Spleen (tissue), 7 donors: ENCODE results near the gene IQSEC1.

Experiments
- POLR2A ChIP-seq, 3 donors: fragments of 450-650 bp; IDR thresholded peaks; one replicate each; pipeline ENCODE4 v1.5.1; 2017; ENCODE audit warnings: antibody characterized with exemption in 3 of 3, mild to moderate bottlenecking in 1 of 3
- POLR2AphosphoS5 ChIP-seq, 3 donors: sonication (generic); formaldehyde crosslinking; IDR thresholded peaks; one replicate each; pipeline ENCODE4 v1.5.1; 2017; ENCODE audit warnings: antibody characterized with exemption in 3 of 3
- TF ChIP-seq, protein P1 (sequence below), 11 experiments: fragments of 200-600 bp in 7 of 11; fragments of 450-650 bp in 4 of 11; sonication (generic) in 4 of 11; IDR thresholded peaks in 8 of 11; conservative IDR thresholded peaks in 3 of 11; 1 replicate in 7 of 11; 2 replicates in 4 of 11; pipeline versions ENCODE4 v1.4.0 to v1.8.0; 2016 to 2021; ENCODE audit warnings: antibody characterized with exemption in 11 of 11, inconsistent platforms in 4 of 11, mild to moderate bottlenecking in 1 of 11
- donor health status: DM: no; HTN: no; CAD: no; lungs with moderate emphysema.
- donor health status: DM: no; HTN: no; CAD: no.
- donor health status: DM: no; HTN: no; CAD: no.

DNA sequence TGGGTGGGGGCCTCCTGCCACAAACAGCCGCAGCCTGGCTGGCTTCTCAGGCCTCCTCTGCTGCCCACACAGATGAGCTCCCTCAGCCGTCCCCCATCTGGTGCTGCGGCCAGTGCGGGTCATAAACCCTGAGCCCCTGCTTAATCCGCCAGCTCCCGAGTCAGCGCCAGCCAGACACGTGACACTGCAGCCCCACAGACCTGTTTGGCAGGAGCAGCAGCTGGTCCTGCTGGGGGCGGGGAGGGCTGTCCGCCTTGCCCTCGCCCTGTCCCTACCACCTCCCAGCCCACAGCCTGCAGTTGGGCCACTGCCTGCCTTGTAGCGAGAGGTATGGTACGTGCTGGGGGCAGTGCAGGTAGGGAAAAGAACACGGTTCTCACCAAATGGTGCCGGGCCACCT, 86.2 kb downstream of the IQSEC1 start:
- TF ChIP-seq, protein P1, sequence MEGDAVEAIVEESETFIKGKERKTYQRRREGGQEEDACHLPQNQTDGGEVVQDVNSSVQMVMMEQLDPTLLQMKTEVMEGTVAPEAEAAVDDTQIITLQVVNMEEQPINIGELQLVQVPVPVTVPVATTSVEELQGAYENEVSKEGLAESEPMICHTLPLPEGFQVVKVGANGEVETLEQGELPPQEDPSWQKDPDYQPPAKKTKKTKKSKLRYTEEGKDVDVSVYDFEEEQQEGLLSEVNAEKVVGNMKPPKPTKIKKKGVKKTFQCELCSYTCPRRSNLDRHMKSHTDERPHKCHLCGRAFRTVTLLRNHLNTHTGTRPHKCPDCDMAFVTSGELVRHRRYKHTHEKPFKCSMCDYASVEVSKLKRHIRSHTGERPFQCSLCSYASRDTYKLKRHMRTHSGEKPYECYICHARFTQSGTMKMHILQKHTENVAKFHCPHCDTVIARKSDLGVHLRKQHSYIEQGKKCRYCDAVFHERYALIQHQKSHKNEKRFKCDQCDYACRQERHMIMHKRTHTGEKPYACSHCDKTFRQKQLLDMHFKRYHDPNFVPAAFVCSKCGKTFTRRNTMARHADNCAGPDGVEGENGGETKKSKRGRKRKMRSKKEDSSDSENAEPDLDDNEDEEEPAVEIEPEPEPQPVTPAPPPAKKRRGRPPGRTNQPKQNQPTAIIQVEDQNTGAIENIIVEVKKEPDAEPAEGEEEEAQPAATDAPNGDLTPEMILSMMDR (IDR thresholded peaks at IDR 0.05 in 8 of 11, conservative IDR thresholded peaks at IDR 0.05 in 3 of 11) = no peak
- TF ChIP-seq POLR2A (IDR thresholded peaks at IDR 0.05) = no peak
- peak in 1 of 3 donors; percentile 20 for TF ChIP-seq POLR2AphosphoS5 (IDR thresholded peaks at IDR 0.05)
